ENCODE data around the gene GALNTL6.

The GALNTL6 gene

GRCh38 chr4:172009446-172010230 is 196.4 kb downstream of the GALNTL6 start:
- Histone ChIP-seq H3K9ac (ENCODE audit: low read depth, low read length) (no peak overlapping the region), H3K4me1 (ENCODE audit: control insufficient read depth, insufficient read depth, low read length) (peaks cover 6% of the 10 kb centered on the region), H3K36me3 (ENCODE audit: control insufficient read depth, insufficient read depth, low read length) (no peaks in the 10 kb centered on the region), H3K9me3 (ENCODE audit: control insufficient read depth, insufficient read depth, low read length) (no peaks in the 10 kb centered on the region), H3K27me3 (ENCODE audit: control insufficient read depth, insufficient read depth, low read length) (peaks cover 21% of the 10 kb centered on the region), H3K4me3 (ENCODE audit: low read depth, low read length) (no peak overlapping the region)

- no peak overlapping the region for H3K9ac ChIP-seq (ENCODE audit: low read depth, low read length)
- H3K36me3 ChIP-seq (ENCODE audit: control insufficient read depth, insufficient read depth, low read length): no peaks in the 10 kb centered on the region
- no peaks in the 10 kb centered on the region for H3K9me3 ChIP-seq (ENCODE audit: control insufficient read depth, insufficient read depth, low read length)
- peaks cover 21% of the 10 kb centered on the region for H3K27me3 ChIP-seq (ENCODE audit: control insufficient read depth, insufficient read depth, low read length)
- H3K4me3 ChIP-seq (ENCODE audit: low read depth, low read length): no peak overlapping the region
- H3K4me1 ChIP-seq (ENCODE audit: control insufficient read depth, insufficient read depth, low read length): peaks cover 6% of the 10 kb centered on the region
These were observed 198.0 kb downstream of the GALNTL6 start for GRCh38 chr4:172011196-172011595.

GRCh38 chr4:172018358-172018757 is 205.2 kb downstream of the GALNTL6 start:
- H3K36me3 ChIP-seq (ENCODE audit: control insufficient read depth, insufficient read depth, low read length): no peaks in the 10 kb centered on the region
- no peak overlapping the region for H3K9ac ChIP-seq (ENCODE audit: low read depth, low read length)
- H3K27me3 ChIP-seq (ENCODE audit: control insufficient read depth, insufficient read depth, low read length): no peaks in the 10 kb centered on the region
- no peaks in the 10 kb centered on the region for H3K9me3 ChIP-seq (ENCODE audit: control insufficient read depth, insufficient read depth, low read length)
- no peaks in the 10 kb centered on the region for H3K4me1 ChIP-seq (ENCODE audit: control insufficient read depth, insufficient read depth, low read length)
- H3K4me3 ChIP-seq (ENCODE audit: low read depth, low read length): no peak overlapping the region

GRCh38 chr4:172035562-172035961 is 222.4 kb downstream of the GALNTL6 start:
- no peak overlapping the region for H3K9ac ChIP-seq (ENCODE audit: low read depth, low read length)
- H3K36me3 ChIP-seq (ENCODE audit: control insufficient read depth, insufficient read depth, low read length): no peaks in the 10 kb centered on the region
- H3K4me3 ChIP-seq (ENCODE audit: low read depth, low read length): no peak overlapping the region
- no peaks in the 10 kb centered on the region for H3K9me3 ChIP-seq (ENCODE audit: control insufficient read depth, insufficient read depth, low read length)
- H3K4me1 ChIP-seq (ENCODE audit: control insufficient read depth, insufficient read depth, low read length): no peaks in the 10 kb centered on the region
- no peaks in the 10 kb centered on the region for H3K27me3 ChIP-seq (ENCODE audit: control insufficient read depth, insufficient read depth, low read length)

GRCh38 chr4:172040766-172041165 is 227.6 kb downstream of the GALNTL6 start:
- no peaks in the 10 kb centered on the region for H3K4me1 ChIP-seq (ENCODE audit: control insufficient read depth, insufficient read depth, low read length)
- no peaks in the 10 kb centered on the region for H3K9me3 ChIP-seq (ENCODE audit: control insufficient read depth, insufficient read depth, low read length)
- no peaks in the 10 kb centered on the region for H3K27me3 ChIP-seq (ENCODE audit: control insufficient read depth, insufficient read depth, low read length)
- H3K4me3 ChIP-seq (ENCODE audit: low read depth, low read length): no peak overlapping the region
- no peaks in the 10 kb centered on the region for H3K36me3 ChIP-seq (ENCODE audit: control insufficient read depth, insufficient read depth, low read length)
- no peak overlapping the region for H3K9ac ChIP-seq (ENCODE audit: low read depth, low read length)

GRCh38 chr4:172042714-172043114 is 229.5 kb downstream of the GALNTL6 start:
- Histone ChIP-seq H3K4me3 (ENCODE audit: low read depth, low read length) (no peak overlapping the region), H3K36me3 (ENCODE audit: control insufficient read depth, insufficient read depth, low read length) (no peaks in the 10 kb centered on the region), H3K4me1 (ENCODE audit: control insufficient read depth, insufficient read depth, low read length) (no peaks in the 10 kb centered on the region), H3K9ac (ENCODE audit: low read depth, low read length) (no peak overlapping the region), H3K9me3 (ENCODE audit: control insufficient read depth, insufficient read depth, low read length) (no peaks in the 10 kb centered on the region), H3K27me3 (ENCODE audit: control insufficient read depth, insufficient read depth, low read length) (no peaks in the 10 kb centered on the region)

GRCh38 chr4:172045981-172046380 is 232.8 kb downstream of the GALNTL6 start:
- Histone ChIP-seq H3K9me3 (ENCODE audit: control insufficient read depth, insufficient read depth, low read length) (no peaks in the 10 kb centered on the region), H3K4me1 (ENCODE audit: control insufficient read depth, insufficient read depth, low read length) (no peaks in the 10 kb centered on the region), H3K4me3 (ENCODE audit: low read depth, low read length) (no peak overlapping the region), H3K36me3 (ENCODE audit: control insufficient read depth, insufficient read depth, low read length) (no peaks in the 10 kb centered on the region), H3K27me3 (ENCODE audit: control insufficient read depth, insufficient read depth, low read length) (no peaks in the 10 kb centered on the region), H3K9ac (ENCODE audit: low read depth, low read length) (no peak overlapping the region)

- no peak overlapping the region for H3K4me3 ChIP-seq (ENCODE audit: low read depth, low read length)
- H3K9me3 ChIP-seq (ENCODE audit: control insufficient read depth, insufficient read depth, low read length): no peaks in the 10 kb centered on the region
- H3K27me3 ChIP-seq (ENCODE audit: control insufficient read depth, insufficient read depth, low read length): no peaks in the 10 kb centered on the region
- no peak overlapping the region for H3K9ac ChIP-seq (ENCODE audit: low read depth, low read length)
- no peaks in the 10 kb centered on the region for H3K36me3 ChIP-seq (ENCODE audit: control insufficient read depth, insufficient read depth, low read length)
- no peaks in the 10 kb centered on the region for H3K4me1 ChIP-seq (ENCODE audit: control insufficient read depth, insufficient read depth, low read length)
These were observed 235.5 kb downstream of the GALNTL6 start for GRCh38 chr4:172048666-172049065.

GRCh38 chr4:172050911-172051310 is 237.7 kb downstream of the GALNTL6 start:
- Histone ChIP-seq H3K4me3 (ENCODE audit: low read depth, low read length) (no peak overlapping the region), H3K9ac (ENCODE audit: low read depth, low read length) (no peak overlapping the region), H3K4me1 (ENCODE audit: control insufficient read depth, insufficient read depth, low read length) (no peaks in the 10 kb centered on the region), H3K27me3 (ENCODE audit: control insufficient read depth, insufficient read depth, low read length) (no peaks in the 10 kb centered on the region), H3K36me3 (ENCODE audit: control insufficient read depth, insufficient read depth, low read length) (no peaks in the 10 kb centered on the region), H3K9me3 (ENCODE audit: control insufficient read depth, insufficient read depth, low read length) (no peaks in the 10 kb centered on the region)

GRCh38 chr4:172055046-172055445 is 241.8 kb downstream of the GALNTL6 start:
- Histone ChIP-seq H3K27me3 (ENCODE audit: control insufficient read depth, insufficient read depth, low read length) (no peaks in the 10 kb centered on the region), H3K4me3 (ENCODE audit: low read depth, low read length) (no peak overlapping the region), H3K9ac (ENCODE audit: low read depth, low read length) (no peak overlapping the region), H3K4me1 (ENCODE audit: control insufficient read depth, insufficient read depth, low read length) (no peaks in the 10 kb centered on the region), H3K36me3 (ENCODE audit: control insufficient read depth, insufficient read depth, low read length) (no peaks in the 10 kb centered on the region), H3K9me3 (ENCODE audit: control insufficient read depth, insufficient read depth, low read length) (no peaks in the 10 kb centered on the region)

- Histone ChIP-seq H3K9ac (ENCODE audit: low read depth, low read length) (no peak overlapping the region), H3K4me3 (ENCODE audit: low read depth, low read length) (no peak overlapping the region), H3K27me3 (ENCODE audit: control insufficient read depth, insufficient read depth, low read length) (no peaks in the 10 kb centered on the region), H3K4me1 (ENCODE audit: control insufficient read depth, insufficient read depth, low read length) (no peaks in the 10 kb centered on the region), H3K36me3 (ENCODE audit: control insufficient read depth, insufficient read depth, low read length) (no peaks in the 10 kb centered on the region), H3K9me3 (ENCODE audit: control insufficient read depth, insufficient read depth, low read length) (no peaks in the 10 kb centered on the region)
These were observed 242.3 kb downstream of the GALNTL6 start for GRCh38 chr4:172055498-172055897.

GRCh38 chr4:172061204-172061603 is 248.0 kb downstream of the GALNTL6 start:
- no peaks in the 10 kb centered on the region for H3K27me3 ChIP-seq (ENCODE audit: control insufficient read depth, insufficient read depth, low read length)
- H3K9me3 ChIP-seq (ENCODE audit: control insufficient read depth, insufficient read depth, low read length): no peaks in the 10 kb centered on the region
- H3K4me1 ChIP-seq (ENCODE audit: control insufficient read depth, insufficient read depth, low read length): peaks cover 6% of the 10 kb centered on the region
- no peaks in the 10 kb centered on the region for H3K36me3 ChIP-seq (ENCODE audit: control insufficient read depth, insufficient read depth, low read length)
- H3K9ac ChIP-seq (ENCODE audit: low read depth, low read length): no peak overlapping the region
- no peak overlapping the region for H3K4me3 ChIP-seq (ENCODE audit: low read depth, low read length)

Measured in iPS-15b (cell line).